ENCODE measurements around the gene KCNJ18.
"Not testable (repeated sequence)": the region's sequence is repeated elsewhere in the genome, so short reads cannot be mapped to it uniquely, and the experiment has no call there.

KCNJ18 gene

GRCh38 chr17:21738241-21738640, 45.9 kb downstream of the KCNJ18 start:
- H3K36me3 ChIP-seq (ENCODE audit: control insufficient read depth, insufficient read depth, low read length); H3K27me3 ChIP-seq (ENCODE audit: control insufficient read depth, insufficient read depth, low read length); H3K4me1 ChIP-seq (ENCODE audit: control insufficient read depth, insufficient read depth, low read length); H3K9ac ChIP-seq (ENCODE audit: low read length); H3K4me3 ChIP-seq (ENCODE audit: low read length); H3K9me3 ChIP-seq (ENCODE audit: control insufficient read depth, low read length): not testable (repeated sequence)

- not testable (repeated sequence) for H3K36me3 ChIP-seq (ENCODE audit: control insufficient read depth, insufficient read depth, low read length); H3K4me3 ChIP-seq (ENCODE audit: low read length)
These were observed 46.7 kb downstream of the KCNJ18 start for GRCh38 chr17:21738877-21739474.

GRCh38 chr17:21739485-21739884, 47.2 kb downstream of the KCNJ18 start:
- not testable (repeated sequence) for H3K9me3 ChIP-seq (ENCODE audit: control insufficient read depth, low read length)

More at GRCh38 chr17:21738877-21739474, 46.7 kb downstream of the KCNJ18 start:
- H3K27me3 ChIP-seq (ENCODE audit: control insufficient read depth, insufficient read depth, low read length); H3K9me3 ChIP-seq (ENCODE audit: control insufficient read depth, low read length); H3K4me1 ChIP-seq (ENCODE audit: control insufficient read depth, insufficient read depth, low read length); H3K9ac ChIP-seq (ENCODE audit: low read length): not testable (repeated sequence)

GRCh38 chr17:21740836-21741235, 48.5 kb downstream of the KCNJ18 start:
- H3K27me3 ChIP-seq (ENCODE audit: control insufficient read depth, insufficient read depth, low read length); H3K9ac ChIP-seq (ENCODE audit: low read length); H3K36me3 ChIP-seq (ENCODE audit: control insufficient read depth, insufficient read depth, low read length); H3K9me3 ChIP-seq (ENCODE audit: control insufficient read depth, low read length); H3K4me3 ChIP-seq (ENCODE audit: low read length); H3K4me1 ChIP-seq (ENCODE audit: control insufficient read depth, insufficient read depth, low read length): not testable (repeated sequence)

More at GRCh38 chr17:21739485-21739884, 47.2 kb downstream of the KCNJ18 start:
- not testable (repeated sequence) for H3K4me1 ChIP-seq (ENCODE audit: control insufficient read depth, insufficient read depth, low read length); H3K9ac ChIP-seq (ENCODE audit: low read length); H3K27me3 ChIP-seq (ENCODE audit: control insufficient read depth, insufficient read depth, low read length); H3K4me3 ChIP-seq (ENCODE audit: low read length); H3K36me3 ChIP-seq (ENCODE audit: control insufficient read depth, insufficient read depth, low read length)

- not testable (repeated sequence) for H3K36me3 ChIP-seq (ENCODE audit: control insufficient read depth, insufficient read depth, low read length); H3K4me3 ChIP-seq (ENCODE audit: low read length); H3K27me3 ChIP-seq (ENCODE audit: control insufficient read depth, insufficient read depth, low read length); H3K9me3 ChIP-seq (ENCODE audit: control insufficient read depth, low read length); H3K9ac ChIP-seq (ENCODE audit: low read length); H3K4me1 ChIP-seq (ENCODE audit: control insufficient read depth, insufficient read depth, low read length)
These were observed 49.2 kb downstream of the KCNJ18 start for GRCh38 chr17:21741520-21741919.

- H3K36me3 ChIP-seq (ENCODE audit: control insufficient read depth, insufficient read depth, low read length): no peaks in the 10 kb centered on the region
- H3K27me3 ChIP-seq (ENCODE audit: control insufficient read depth, insufficient read depth, low read length): no peaks in the 10 kb centered on the region
- H3K9ac ChIP-seq (ENCODE audit: low read length): no peak overlapping the region
- no peaks in the 10 kb centered on the region for H3K9me3 ChIP-seq (ENCODE audit: control insufficient read depth, low read length)
- H3K4me1 ChIP-seq (ENCODE audit: control insufficient read depth, insufficient read depth, low read length): no peaks in the 10 kb centered on the region
- no peak overlapping the region for H3K4me3 ChIP-seq (ENCODE audit: low read length)
These were observed 50.0 kb downstream of the KCNJ18 start for GRCh38 chr17:21742326-21742725.

GRCh38 chr17:21744151-21744550, 51.8 kb downstream of the KCNJ18 start:
- H3K9me3 ChIP-seq (ENCODE audit: control insufficient read depth, low read length); H3K4me1 ChIP-seq (ENCODE audit: control insufficient read depth, insufficient read depth, low read length); H3K27me3 ChIP-seq (ENCODE audit: control insufficient read depth, insufficient read depth, low read length); H3K36me3 ChIP-seq (ENCODE audit: control insufficient read depth, insufficient read depth, low read length); H3K9ac ChIP-seq (ENCODE audit: low read length); H3K4me3 ChIP-seq (ENCODE audit: low read length): not testable (repeated sequence)

GRCh38 chr17:21744621-21745020, 52.3 kb downstream of the KCNJ18 start:
- H3K36me3 ChIP-seq (ENCODE audit: control insufficient read depth, insufficient read depth, low read length); H3K9ac ChIP-seq (ENCODE audit: low read length); H3K9me3 ChIP-seq (ENCODE audit: control insufficient read depth, low read length); H3K4me3 ChIP-seq (ENCODE audit: low read length); H3K27me3 ChIP-seq (ENCODE audit: control insufficient read depth, insufficient read depth, low read length); H3K4me1 ChIP-seq (ENCODE audit: control insufficient read depth, insufficient read depth, low read length): not testable (repeated sequence)

- H3K4me1 ChIP-seq (ENCODE audit: control insufficient read depth, insufficient read depth, low read length); H3K9me3 ChIP-seq (ENCODE audit: control insufficient read depth, low read length); H3K4me3 ChIP-seq (ENCODE audit: low read length); H3K36me3 ChIP-seq (ENCODE audit: control insufficient read depth, insufficient read depth, low read length); H3K27me3 ChIP-seq (ENCODE audit: control insufficient read depth, insufficient read depth, low read length); H3K9ac ChIP-seq (ENCODE audit: low read length): not testable (repeated sequence)
These were observed 53.2 kb downstream of the KCNJ18 start for GRCh38 chr17:21745385-21746054.

GRCh38 chr17:21746415-21746814, 54.1 kb downstream of the KCNJ18 start:
- not testable (repeated sequence) for H3K27me3 ChIP-seq (ENCODE audit: control insufficient read depth, insufficient read depth, low read length); H3K36me3 ChIP-seq (ENCODE audit: control insufficient read depth, insufficient read depth, low read length); H3K9ac ChIP-seq (ENCODE audit: low read length); H3K4me1 ChIP-seq (ENCODE audit: control insufficient read depth, insufficient read depth, low read length); H3K9me3 ChIP-seq (ENCODE audit: control insufficient read depth, low read length); H3K4me3 ChIP-seq (ENCODE audit: low read length)

- not testable (repeated sequence) for H3K27me3 ChIP-seq (ENCODE audit: control insufficient read depth, insufficient read depth, low read length); H3K36me3 ChIP-seq (ENCODE audit: control insufficient read depth, insufficient read depth, low read length); H3K4me3 ChIP-seq (ENCODE audit: low read length); H3K4me1 ChIP-seq (ENCODE audit: control insufficient read depth, insufficient read depth, low read length); H3K9ac ChIP-seq (ENCODE audit: low read length); H3K9me3 ChIP-seq (ENCODE audit: control insufficient read depth, low read length)
These were observed 55.0 kb downstream of the KCNJ18 start for GRCh38 chr17:21747195-21747915.

- H3K27me3 ChIP-seq (ENCODE audit: control insufficient read depth, insufficient read depth, low read length); H3K9ac ChIP-seq (ENCODE audit: low read length); H3K36me3 ChIP-seq (ENCODE audit: control insufficient read depth, insufficient read depth, low read length); H3K4me1 ChIP-seq (ENCODE audit: control insufficient read depth, insufficient read depth, low read length); H3K4me3 ChIP-seq (ENCODE audit: low read length); H3K9me3 ChIP-seq (ENCODE audit: control insufficient read depth, low read length): not testable (repeated sequence)
These were observed 56.4 kb downstream of the KCNJ18 start for GRCh38 chr17:21748686-21749085.

Measured in mucosa of stomach (tissue), 1 donor.